ENCODE data around the gene SYNJ2.

The SYNJ2 gene

GRCh38 chr6:157956171-157956730, 25.4 kb upstream of the SYNJ2 start:
- 96% methylated on average over 11 to 12 of the region's 12 CpGs for WGBS, 2 experiments (ENCODE audit: insufficient coverage in 2 of 2)
- no peaks in the 10 kb centered on the region for H3K36me3 ChIP-seq (ENCODE audit: control insufficient read depth, insufficient read depth, low read length)
- H3K9me3 ChIP-seq (ENCODE audit: control insufficient read depth, low read length): peaks cover 19% of the 10 kb centered on the region
- H3K4me3 ChIP-seq (ENCODE audit: extremely low read depth, insufficient read depth, low read length, poor library complexity, severe bottlenecking): no peak overlapping the region
- H3K4me1 ChIP-seq (ENCODE audit: control insufficient read depth, insufficient read depth, low read length, poor library complexity, severe bottlenecking): no peaks in the 10 kb centered on the region
- H3K27ac ChIP-seq (ENCODE audit: low read depth, low read length, severe bottlenecking): no peak overlapping the region

GRCh38 chr6:157959451-157960227, 22.0 kb upstream of the SYNJ2 start:
- peaks cover 19% of the 10 kb centered on the region for H3K9me3 ChIP-seq (ENCODE audit: control insufficient read depth, low read length)
- H3K4me1 ChIP-seq (ENCODE audit: control insufficient read depth, insufficient read depth, low read length, poor library complexity, severe bottlenecking): no peaks in the 10 kb centered on the region
- H3K36me3 ChIP-seq (ENCODE audit: control insufficient read depth, insufficient read depth, low read length): no peaks in the 10 kb centered on the region
- H3K4me3 ChIP-seq (ENCODE audit: extremely low read depth, insufficient read depth, low read length, poor library complexity, severe bottlenecking): no peak overlapping the region
- no CpG with 5 or more reads among the region's 1 CpG for WGBS, 2 experiments (ENCODE audit: insufficient coverage in 2 of 2)
- H3K27ac ChIP-seq (ENCODE audit: low read depth, low read length, severe bottlenecking): no peak overlapping the region

DNA sequence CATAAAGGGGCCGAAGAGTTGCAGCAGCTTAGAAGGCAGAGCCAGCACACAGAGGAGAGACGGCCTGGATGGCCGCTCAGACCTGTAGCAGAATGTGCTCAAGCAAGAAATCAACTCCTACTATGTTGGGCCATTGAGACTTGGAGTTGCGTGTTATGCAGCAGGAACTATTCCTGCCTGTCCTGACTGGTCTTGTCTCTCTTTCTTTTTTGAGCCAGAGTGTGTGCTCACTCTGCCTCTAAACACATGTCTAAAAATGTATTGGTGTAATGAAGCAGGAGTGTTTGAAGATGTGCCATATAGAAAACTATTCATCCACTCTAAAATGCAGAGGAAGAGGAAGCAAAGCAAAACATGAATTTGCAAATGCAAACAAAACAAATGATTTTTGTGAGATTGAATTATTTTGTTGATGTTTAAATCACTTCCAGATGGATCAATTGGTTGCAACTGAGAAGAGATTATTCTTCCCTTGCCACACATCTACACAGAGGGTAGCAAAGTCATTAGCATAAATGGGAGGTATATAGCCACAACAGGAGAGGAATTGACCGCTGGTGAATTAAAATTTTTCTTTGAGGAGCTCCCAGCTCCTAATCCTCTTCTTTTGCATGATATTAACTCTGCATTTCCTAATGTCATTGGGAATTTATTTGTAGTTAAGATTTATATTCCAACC, 20.4 kb upstream of the SYNJ2 start:
- Histone ChIP-seq H3K9me3 (ENCODE audit: control insufficient read depth, low read length) (peaks cover 19% of the 10 kb centered on the region), H3K36me3 (ENCODE audit: control insufficient read depth, insufficient read depth, low read length) (no peaks in the 10 kb centered on the region), H3K27ac (ENCODE audit: low read depth, low read length, severe bottlenecking) (no peak overlapping the region), H3K4me3 (ENCODE audit: extremely low read depth, insufficient read depth, low read length, poor library complexity, severe bottlenecking) (no peak overlapping the region), H3K4me1 (ENCODE audit: control insufficient read depth, insufficient read depth, low read length, poor library complexity, severe bottlenecking) (no peaks in the 10 kb centered on the region)
- 97 to 98% methylated on average over 3 to 4 of the region's 5 CpGs for WGBS, 2 experiments (ENCODE audit: insufficient coverage in 2 of 2)

- Histone ChIP-seq H3K27ac (ENCODE audit: low read depth, low read length, severe bottlenecking) (no peak overlapping the region), H3K4me3 (ENCODE audit: extremely low read depth, insufficient read depth, low read length, poor library complexity, severe bottlenecking) (no peak overlapping the region), H3K9me3 (ENCODE audit: control insufficient read depth, low read length) (peaks cover 19% of the 10 kb centered on the region), H3K4me1 (ENCODE audit: control insufficient read depth, insufficient read depth, low read length, poor library complexity, severe bottlenecking) (no peaks in the 10 kb centered on the region), H3K36me3 (ENCODE audit: control insufficient read depth, insufficient read depth, low read length) (no peaks in the 10 kb centered on the region)
- 87 to 94% methylated on average over 9 to 11 of the region's 13 CpGs for WGBS, 2 experiments (ENCODE audit: insufficient coverage in 2 of 2)
These were observed 19.7 kb upstream of the SYNJ2 start for GRCh38 chr6:157961832-157962575.

DNA sequence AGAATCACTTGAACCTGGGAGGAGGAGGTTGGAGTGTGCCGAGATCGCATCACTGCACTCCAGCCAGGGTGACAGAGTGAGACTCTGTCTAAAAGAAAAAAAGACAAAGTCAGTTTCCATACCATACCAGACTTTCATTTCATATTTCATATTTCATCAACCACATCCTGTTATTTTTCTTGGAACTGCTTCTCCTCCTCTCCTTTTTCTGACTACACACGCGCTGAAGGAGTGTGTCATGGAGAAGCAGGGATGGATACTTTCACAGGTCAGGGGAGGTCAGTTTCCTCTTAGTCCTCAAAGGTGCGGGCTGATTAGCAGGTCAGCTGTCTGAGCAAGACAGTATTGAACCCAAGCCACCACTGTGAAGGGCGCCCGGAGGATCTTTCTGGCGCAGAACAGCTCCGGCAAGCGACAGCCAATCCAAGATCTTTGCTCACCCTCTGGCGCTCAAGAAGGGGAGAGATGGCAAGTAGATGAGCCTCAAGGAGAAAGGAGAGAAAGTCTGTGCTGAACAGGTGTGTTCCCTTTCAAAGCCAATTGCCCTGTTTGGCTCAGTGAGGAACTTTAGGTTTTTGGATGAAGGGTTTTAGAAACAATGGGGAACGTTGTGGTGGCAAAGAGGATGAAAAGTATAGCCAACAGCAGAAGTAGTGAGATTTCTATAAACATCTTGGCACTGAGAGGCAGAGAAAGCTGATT, 18.9 kb upstream of the SYNJ2 start:
- H3K4me1 ChIP-seq (ENCODE audit: control insufficient read depth, insufficient read depth, low read length, poor library complexity, severe bottlenecking): no peaks in the 10 kb centered on the region
- 93 to 94% methylated on average over 7 to 10 of the region's 12 CpGs for WGBS, 2 experiments (ENCODE audit: insufficient coverage in 2 of 2)
- H3K9me3 ChIP-seq (ENCODE audit: control insufficient read depth, low read length): peaks cover 15% of the 10 kb centered on the region
- H3K36me3 ChIP-seq (ENCODE audit: control insufficient read depth, insufficient read depth, low read length): no peaks in the 10 kb centered on the region
- no peak overlapping the region for H3K4me3 ChIP-seq (ENCODE audit: extremely low read depth, insufficient read depth, low read length, poor library complexity, severe bottlenecking)
- H3K27ac ChIP-seq (ENCODE audit: low read depth, low read length, severe bottlenecking): no peak overlapping the region

- Histone ChIP-seq H3K4me3 (ENCODE audit: extremely low read depth, insufficient read depth, low read length, poor library complexity, severe bottlenecking) (no peak overlapping the region), H3K9me3 (ENCODE audit: control insufficient read depth, low read length) (peaks cover 3% of the 10 kb centered on the region), H3K27ac (ENCODE audit: low read depth, low read length, severe bottlenecking) (no peak overlapping the region), H3K4me1 (ENCODE audit: control insufficient read depth, insufficient read depth, low read length, poor library complexity, severe bottlenecking) (peaks cover 8% of the 10 kb centered on the region), H3K36me3 (ENCODE audit: control insufficient read depth, insufficient read depth, low read length) (no peaks in the 10 kb centered on the region)
- 100% methylated on average over 1 to 2 of the region's 3 CpGs for WGBS, 2 experiments (ENCODE audit: insufficient coverage in 2 of 2)
These were observed 17.6 kb upstream of the SYNJ2 start for GRCh38 chr6:157964100-157964499.

- Histone ChIP-seq H3K4me3 (ENCODE audit: extremely low read depth, insufficient read depth, low read length, poor library complexity, severe bottlenecking) (no peak overlapping the region), H3K36me3 (ENCODE audit: control insufficient read depth, insufficient read depth, low read length) (no peaks in the 10 kb centered on the region), H3K27ac (ENCODE audit: low read depth, low read length, severe bottlenecking) (no peak overlapping the region), H3K9me3 (ENCODE audit: control insufficient read depth, low read length) (no peaks in the 10 kb centered on the region), H3K4me1 (ENCODE audit: control insufficient read depth, insufficient read depth, low read length, poor library complexity, severe bottlenecking) (peaks cover 12% of the 10 kb centered on the region)
- WGBS, 2 experiments (ENCODE audit: insufficient coverage in 2 of 2): 93 to 100% methylated on average over 2 of the region's 3 CpGs
These were observed 16.3 kb upstream of the SYNJ2 start for GRCh38 chr6:157965387-157965786.

DNA sequence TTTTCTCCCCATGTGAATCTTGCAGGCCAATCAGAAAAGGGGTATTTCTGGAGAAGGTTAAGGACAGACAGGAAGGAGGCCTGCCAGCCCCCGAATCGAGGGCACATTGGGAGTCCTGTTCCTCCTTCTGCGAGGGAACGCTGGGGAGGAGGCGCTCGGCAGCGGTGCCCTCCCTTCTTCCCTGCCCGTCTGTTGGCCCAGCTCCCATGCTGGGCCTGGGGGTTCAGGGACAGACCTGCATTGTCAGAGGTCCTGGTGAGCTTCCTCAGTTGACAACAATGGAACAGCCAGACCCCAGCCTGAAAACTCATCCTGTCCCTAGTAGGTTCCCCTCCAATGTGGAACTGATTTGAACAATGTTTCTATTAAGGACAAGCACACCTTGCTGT, 15.1 kb upstream of the SYNJ2 start:
- Histone ChIP-seq H3K4me1 (ENCODE audit: control insufficient read depth, insufficient read depth, low read length, poor library complexity, severe bottlenecking) (peaks cover 12% of the 10 kb centered on the region), H3K4me3 (ENCODE audit: extremely low read depth, insufficient read depth, low read length, poor library complexity, severe bottlenecking) (no peak overlapping the region), H3K9me3 (ENCODE audit: control insufficient read depth, low read length) (no peaks in the 10 kb centered on the region), H3K27ac (ENCODE audit: low read depth, low read length, severe bottlenecking) (no peak overlapping the region), H3K36me3 (ENCODE audit: control insufficient read depth, insufficient read depth, low read length) (no peaks in the 10 kb centered on the region)
- WGBS, 2 experiments (ENCODE audit: insufficient coverage in 2 of 2): 77 to 81% methylated on average over 8 of the region's 8 CpGs

DNA sequence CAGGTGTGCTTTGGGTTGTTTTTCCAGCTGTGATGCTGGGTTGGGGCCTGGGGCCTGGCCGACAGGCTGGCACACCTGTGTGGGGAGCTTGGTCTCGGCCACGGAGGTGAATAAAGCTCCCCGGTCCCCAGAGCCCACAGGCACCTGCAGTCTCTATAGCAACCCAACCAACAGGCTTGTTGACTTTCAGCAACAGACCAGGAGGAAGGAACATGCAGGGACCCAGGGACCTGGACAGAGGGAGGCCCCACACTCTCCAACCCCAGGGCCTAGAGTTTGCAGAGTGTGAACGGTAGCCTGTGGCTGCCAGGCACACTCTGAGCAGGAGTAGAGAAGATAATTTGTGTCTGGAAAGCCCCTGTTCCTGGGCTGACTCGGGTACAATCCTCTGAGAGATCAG, 14.6 kb upstream of the SYNJ2 start:
- Histone ChIP-seq H3K4me3 (ENCODE audit: extremely low read depth, insufficient read depth, low read length, poor library complexity, severe bottlenecking) (no peak overlapping the region), H3K9me3 (ENCODE audit: control insufficient read depth, low read length) (no peaks in the 10 kb centered on the region), H3K36me3 (ENCODE audit: control insufficient read depth, insufficient read depth, low read length) (no peaks in the 10 kb centered on the region), H3K4me1 (ENCODE audit: control insufficient read depth, insufficient read depth, low read length, poor library complexity, severe bottlenecking) (peaks cover 12% of the 10 kb centered on the region), H3K27ac (ENCODE audit: low read depth, low read length, severe bottlenecking) (no peak overlapping the region)
- 83 to 93% methylated on average over 1 to 5 of the region's 6 CpGs for WGBS, 2 experiments (ENCODE audit: insufficient coverage in 2 of 2)

- 76 to 83% methylated on average over 6 of the region's 8 CpGs for WGBS, 2 experiments (ENCODE audit: insufficient coverage in 2 of 2)
- no peaks in the 10 kb centered on the region for H3K9me3 ChIP-seq (ENCODE audit: control insufficient read depth, low read length)
- H3K4me3 ChIP-seq (ENCODE audit: extremely low read depth, insufficient read depth, low read length, poor library complexity, severe bottlenecking): no peak overlapping the region
- no peaks in the 10 kb centered on the region for H3K36me3 ChIP-seq (ENCODE audit: control insufficient read depth, insufficient read depth, low read length)
- H3K27ac ChIP-seq (ENCODE audit: low read depth, low read length, severe bottlenecking): no peak overlapping the region
- H3K4me1 ChIP-seq (ENCODE audit: control insufficient read depth, insufficient read depth, low read length, poor library complexity, severe bottlenecking): peaks cover 12% of the 10 kb centered on the region
These were observed 14.2 kb upstream of the SYNJ2 start for GRCh38 chr6:157967486-157967885.
